Stimulated activated effector memory CD8-positive, alpha-beta T cell treated with anti-CD3 and anti-CD28 coated beads, Interleukin-12 subunit alpha, Interleukin-12 subunit beta, amount 100 ng/mL, for 72 hours (primary cell): ENCODE results near the gene PCNX3.

Experiments used
- ATAC-seq: fragments of 150-1000 bp; cut with Tn5 transposase; 2 replicates; pipeline ENCODE4 v1.10.0; 2021
- DNase-seq, 2 donors: peaks; one replicate each; pipeline ENCODE4 v3.0.0; 2021 to 2022; ENCODE audit warnings: low spot score in 2 of 2
- H3K27ac Mint-ChIP-seq: one replicate; pipeline ENCODE4 v1.8.0; 2022; ENCODE audit warnings: mild to moderate bottlenecking, mixed read lengths
- H3K36me3 Mint-ChIP-seq: one replicate; pipeline ENCODE4 v1.8.0; 2022; ENCODE audit warnings: mild to moderate bottlenecking, mixed read lengths
- H3K4me1 Mint-ChIP-seq: one replicate; pipeline ENCODE4 v1.8.0; 2022; ENCODE audit warnings: mixed read lengths
- H3K4me3 Mint-ChIP-seq: one replicate; pipeline ENCODE4 v1.8.0; 2022; ENCODE audit warnings: mild to moderate bottlenecking, mixed read lengths
- H3K9me3 Mint-ChIP-seq: one replicate; pipeline ENCODE4 v1.8.0; 2022; ENCODE audit warnings: mixed read lengths

The PCNX3 gene

GRCh38 chr11:65606876-65607613 lies 8.5 kb upstream of the PCNX3 start:
- DNase-seq (no peak), ATAC-seq (peak; percentile 60)
- Mint-ChIP-seq H3K27ac (peak overlapping the region; percentile 37), H3K4me1 (peaks cover 32% of the 10 kb centered on the region), H3K36me3 (peaks cover 87% of the 10 kb centered on the region), H3K9me3 (no peaks in the 10 kb centered on the region), H3K4me3 (no peak overlapping the region)

DNA sequence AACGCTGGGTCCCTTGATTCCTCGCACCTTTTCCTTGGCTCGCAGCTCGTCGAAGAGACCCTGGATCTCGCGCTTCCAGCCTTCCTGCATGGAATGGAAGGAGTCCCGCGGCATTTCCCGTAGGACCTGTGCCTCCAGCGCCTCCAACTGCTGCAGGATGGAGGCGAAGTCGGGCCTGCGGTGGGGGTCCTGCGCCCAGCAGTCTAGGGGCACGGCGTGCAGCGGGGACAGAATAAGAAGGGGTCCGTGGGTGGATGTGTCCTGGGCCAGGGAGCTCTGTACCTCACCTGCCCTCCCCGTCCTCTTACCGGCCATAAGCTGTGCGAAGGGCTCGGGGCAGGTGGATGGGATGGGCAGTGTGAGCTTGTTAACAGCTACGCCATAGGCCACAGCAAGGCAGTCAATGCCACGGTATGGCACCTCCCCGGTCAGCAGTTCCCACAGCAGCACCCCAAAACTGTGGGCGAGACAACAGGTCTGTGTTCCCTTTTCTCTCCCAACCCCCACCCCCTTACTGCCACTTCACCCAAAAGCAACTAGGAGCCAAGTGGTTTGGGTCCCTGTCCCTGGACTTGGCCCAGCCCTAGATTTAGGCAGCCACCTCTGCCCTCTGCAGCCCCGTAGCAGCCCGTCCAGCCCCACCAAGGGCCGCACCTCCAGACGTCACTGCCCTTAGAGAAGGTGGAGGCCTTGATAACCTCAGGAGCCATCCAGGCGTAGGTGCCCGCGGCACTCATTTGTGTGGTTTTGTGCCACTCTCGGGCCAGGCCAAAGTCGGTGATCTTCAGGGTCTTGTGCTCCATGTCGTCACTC lies 7.8 kb upstream of the PCNX3 start:
- ATAC-seq (no peak), DNase-seq (no peak)
- Mint-ChIP-seq H3K36me3 (peaks cover 85% of the 10 kb centered on the region), H3K4me1 (peaks cover 39% of the 10 kb centered on the region), H3K27ac (no peak overlapping the region), H3K9me3 (no peaks in the 10 kb centered on the region), H3K4me3 (no peak overlapping the region)

DNA sequence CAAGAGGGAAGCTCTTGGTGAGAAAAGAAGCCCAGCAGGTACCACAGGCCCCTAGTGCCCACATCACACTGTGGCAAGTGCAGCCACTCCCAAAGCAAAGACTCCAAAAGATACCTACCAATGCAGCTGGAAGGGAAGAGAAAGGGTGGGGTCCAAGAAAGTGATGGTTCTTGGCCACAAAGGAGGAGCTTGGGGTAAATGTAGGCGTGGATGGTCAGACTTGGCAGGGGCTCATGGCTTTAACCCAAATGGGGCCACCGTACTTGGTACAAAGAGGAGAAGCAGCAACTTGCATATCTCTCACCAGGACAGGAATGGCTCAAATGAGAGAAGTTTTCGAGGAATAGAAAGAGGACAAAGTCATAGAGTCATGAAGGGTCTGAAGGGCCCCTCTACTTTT lies 6.3 kb upstream of the PCNX3 start:
- no peak for ATAC-seq
- Mint-ChIP-seq H3K4me3 (no peak overlapping the region), H3K27ac (peak overlapping the region; percentile 88), H3K9me3 (no peaks in the 10 kb centered on the region), H3K36me3 (peaks cover 84% of the 10 kb centered on the region), H3K4me1 (peaks cover 46% of the 10 kb centered on the region)
- no peak for DNase-seq

GRCh38 chr11:65609665-65610064 lies 5.9 kb upstream of the PCNX3 start:
- H3K27ac Mint-ChIP-seq = peak overlapping the region; percentile 88
- H3K4me1 Mint-ChIP-seq = peaks cover 46% of the 10 kb centered on the region
- H3K36me3 Mint-ChIP-seq = peaks cover 83% of the 10 kb centered on the region
- ATAC-seq (no peak), DNase-seq (no peak)
- peak overlapping the region; percentile 24 for H3K4me3 Mint-ChIP-seq
- H3K9me3 Mint-ChIP-seq = no peaks in the 10 kb centered on the region

DNA sequence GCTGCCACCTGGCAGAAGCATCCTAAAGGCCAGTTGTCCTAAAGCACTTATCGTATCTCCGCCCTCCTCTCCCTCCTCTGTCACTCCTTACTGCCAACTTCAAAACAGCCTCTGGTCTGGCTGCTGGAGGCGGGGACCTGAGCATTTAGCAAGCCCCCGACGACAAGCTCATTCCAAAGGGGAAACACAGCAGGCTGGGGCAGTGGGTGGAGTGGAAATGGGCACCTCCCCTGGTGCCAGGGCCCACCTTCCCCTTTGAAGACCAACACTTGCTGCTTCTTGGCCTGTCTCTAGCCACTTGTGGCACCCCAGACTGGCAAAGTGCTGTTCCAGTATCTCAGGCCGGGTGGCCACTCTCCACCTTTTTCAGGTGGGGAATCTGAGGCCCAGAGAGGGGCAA lies 5.2 kb upstream of the PCNX3 start:
- Mint-ChIP-seq H3K4me1 (peaks cover 46% of the 10 kb centered on the region), H3K4me3 (peak overlapping the region; percentile 92)

GRCh38 chr11:65611028-65611757 lies 4.4 kb upstream of the PCNX3 start:
- DNase-seq (no peak), ATAC-seq (no peak)
- H3K4me3 Mint-ChIP-seq = peak overlapping the region; percentile 92
- peaks cover 47% of the 10 kb centered on the region for H3K4me1 Mint-ChIP-seq
- peaks cover 79% of the 10 kb centered on the region for H3K36me3 Mint-ChIP-seq
- H3K27ac Mint-ChIP-seq = peak overlapping the region; percentile 88
- no peaks in the 10 kb centered on the region for H3K9me3 Mint-ChIP-seq

More for the DNA sequence above, 5.2 kb upstream of the PCNX3 start:
- no peaks in the 10 kb centered on the region for H3K9me3 Mint-ChIP-seq
- H3K36me3 Mint-ChIP-seq = peaks cover 80% of the 10 kb centered on the region
- no peak for ATAC-seq
- DNase-seq = no peak
- peak overlapping the region; percentile 88 for H3K27ac Mint-ChIP-seq

- Mint-ChIP-seq H3K9me3 (no peaks in the 10 kb centered on the region), H3K4me1 (peaks cover 55% of the 10 kb centered on the region)
These were observed 3.6 kb upstream of the PCNX3 start for GRCh38 chr11:65611758-65612603.

GRCh38 chr11:65612691-65613090 lies 2.9 kb upstream of the PCNX3 start:
- ATAC-seq (no peak), DNase-seq (no peak)
- no peaks in the 10 kb centered on the region for H3K9me3 Mint-ChIP-seq
- peaks cover 79% of the 10 kb centered on the region for H3K36me3 Mint-ChIP-seq
- H3K27ac Mint-ChIP-seq = peak overlapping the region; percentile 88
- H3K4me1 Mint-ChIP-seq = peaks cover 62% of the 10 kb centered on the region
- peak overlapping the region; percentile 92 for H3K4me3 Mint-ChIP-seq

More at GRCh38 chr11:65611758-65612603, 3.6 kb upstream of the PCNX3 start:
- Mint-ChIP-seq H3K27ac (peak overlapping the region; percentile 88), H3K36me3 (peaks cover 79% of the 10 kb centered on the region), H3K4me3 (peak overlapping the region; percentile 92)
- ATAC-seq (no peak), DNase-seq (no peak)

- ATAC-seq = no peak
- H3K36me3 Mint-ChIP-seq = peaks cover 79% of the 10 kb centered on the region
- H3K27ac Mint-ChIP-seq = peak overlapping the region; percentile 88
- peaks cover 62% of the 10 kb centered on the region for H3K4me1 Mint-ChIP-seq
- DNase-seq = no peak
- peak overlapping the region; percentile 92 for H3K4me3 Mint-ChIP-seq
- no peaks in the 10 kb centered on the region for H3K9me3 Mint-ChIP-seq
These were observed 2.3 kb upstream of the PCNX3 start for GRCh38 chr11:65613091-65613928.

DNA sequence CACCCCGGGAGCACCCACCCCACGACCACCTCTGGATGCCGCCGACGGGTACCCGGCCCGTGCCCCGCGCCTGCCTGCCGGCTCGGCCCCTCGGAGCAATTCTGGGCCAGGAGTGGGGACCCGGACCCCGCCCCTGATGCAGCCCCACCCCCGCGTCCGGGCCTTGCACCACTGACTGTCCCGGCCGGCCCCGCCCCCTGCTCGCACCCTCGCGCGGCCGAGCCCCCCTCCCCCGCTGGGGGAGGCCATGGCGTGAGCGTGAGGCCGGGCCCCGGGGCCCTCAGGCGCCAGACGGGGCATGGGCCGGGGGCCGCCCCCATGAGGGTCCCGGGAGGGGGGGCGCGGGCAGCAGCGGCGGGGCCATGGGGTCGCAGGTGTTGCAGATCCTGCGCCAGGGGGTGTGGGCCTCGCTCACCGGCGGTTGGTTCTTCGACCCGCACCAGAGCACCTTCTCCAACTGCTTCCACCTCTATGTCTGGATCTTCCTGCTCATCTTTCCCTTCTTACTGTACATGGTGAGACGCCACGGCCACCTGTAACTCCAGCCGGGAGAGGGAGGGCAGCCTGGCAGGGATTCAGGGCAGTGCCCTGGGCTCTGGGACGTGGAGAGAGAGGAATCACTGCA lies 486 bp downstream of the PCNX3 start:
- Mint-ChIP-seq H3K9me3 (no peaks in the 10 kb centered on the region), H3K4me1 (peaks cover 39% of the 10 kb centered on the region), H3K36me3 (peaks cover 80% of the 10 kb centered on the region), H3K4me3 (peak overlapping the region; percentile 92), H3K27ac (peak overlapping the region; percentile 88)
- DNase-seq (no peak), ATAC-seq (peak; percentile 0)

- H3K27ac Mint-ChIP-seq = peak overlapping the region; percentile 88
- ATAC-seq = no peak
- no peak for DNase-seq
- no peaks in the 10 kb centered on the region for H3K9me3 Mint-ChIP-seq
- peaks cover 36% of the 10 kb centered on the region for H3K4me1 Mint-ChIP-seq
- H3K36me3 Mint-ChIP-seq = peaks cover 80% of the 10 kb centered on the region
- peak overlapping the region; percentile 92 for H3K4me3 Mint-ChIP-seq
These were observed 1.0 kb downstream of the PCNX3 start for GRCh38 chr11:65616575-65617001.

DNA sequence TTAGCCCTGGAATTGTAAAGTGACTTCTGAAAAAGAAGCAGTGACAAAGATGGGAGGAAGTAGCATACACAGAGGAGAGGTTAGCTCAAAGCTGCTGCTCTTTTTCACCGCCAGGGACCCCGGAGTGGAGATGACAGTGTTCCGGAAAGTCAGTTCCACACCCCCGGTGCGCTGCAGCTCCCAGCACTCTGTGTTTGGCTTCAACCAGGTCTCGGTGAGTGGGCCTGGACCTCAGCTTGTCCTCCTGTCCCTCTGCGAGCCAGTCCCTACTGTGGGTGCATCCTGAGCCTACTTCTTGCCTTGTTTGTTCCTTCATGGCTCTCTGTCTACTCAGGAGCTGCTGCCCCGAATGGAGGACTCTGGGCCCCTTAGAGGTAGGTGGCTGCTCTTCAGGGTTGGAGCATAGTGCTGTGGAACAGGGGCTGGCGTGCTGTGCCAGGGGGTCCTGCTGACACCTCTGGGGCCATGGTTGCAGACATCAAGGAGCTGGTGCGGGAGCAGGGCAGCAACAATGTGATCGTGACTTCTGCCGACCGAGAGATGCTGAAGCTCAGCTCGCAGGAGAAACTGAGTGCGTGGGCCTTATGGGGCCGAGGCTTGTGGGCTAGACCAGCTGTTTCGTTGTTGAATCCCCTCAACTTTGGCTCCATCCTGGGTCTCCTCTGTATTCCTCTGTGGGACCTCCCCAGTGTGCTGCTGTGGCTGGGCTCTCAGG lies 1.7 kb downstream of the PCNX3 start:
- H3K27ac Mint-ChIP-seq = peak overlapping the region; percentile 88
- peaks cover 32% of the 10 kb centered on the region for H3K4me1 Mint-ChIP-seq
- peaks cover 80% of the 10 kb centered on the region for H3K36me3 Mint-ChIP-seq
- H3K4me3 Mint-ChIP-seq = peak overlapping the region; percentile 92
- no peak for DNase-seq
- no peaks in the 10 kb centered on the region for H3K9me3 Mint-ChIP-seq
- no peak for ATAC-seq
